Measurements from ENCODE around the gene POLRMT. TPM values are rescaled to one million over a fixed set of nuclear protein-coding genes. Genes with fewer than 3 reads are reported as not detected.

Gene POLRMT
- polyA plus RNA-seq, 4 donors = 55.8 to 68.1 (median 60.8) TPM

GRCh38 chr19:663682-664117, 30.4 kb upstream of the POLRMT start:
- no peak for DNase-seq (ENCODE audit: low read depth in 4 of 4, low spot score in 2 of 4)

GRCh38 chr19:662962-663681, 29.8 kb upstream of the POLRMT start, which contains the start of gene RNF126:
TSS of gene RNF126 (minus strand) at chr19:663214. CDS start at chr19:663121, 93 bp downstream.
- DNase-seq (ENCODE audit: low read depth in 4 of 4, low spot score in 2 of 4) = peak in 3 of 4 donors; percentile 53 to 78 (median 77)

GRCh38 chr19:662207-662961, 29.0 kb upstream of the POLRMT start:
- no peak for DNase-seq (ENCODE audit: low read depth in 4 of 4, low spot score in 2 of 4)

- no peak for DNase-seq (ENCODE audit: low read depth in 4 of 4, low spot score in 2 of 4)
These were observed 28.3 kb upstream of the POLRMT start for GRCh38 chr19:661427-662196.

DNA sequence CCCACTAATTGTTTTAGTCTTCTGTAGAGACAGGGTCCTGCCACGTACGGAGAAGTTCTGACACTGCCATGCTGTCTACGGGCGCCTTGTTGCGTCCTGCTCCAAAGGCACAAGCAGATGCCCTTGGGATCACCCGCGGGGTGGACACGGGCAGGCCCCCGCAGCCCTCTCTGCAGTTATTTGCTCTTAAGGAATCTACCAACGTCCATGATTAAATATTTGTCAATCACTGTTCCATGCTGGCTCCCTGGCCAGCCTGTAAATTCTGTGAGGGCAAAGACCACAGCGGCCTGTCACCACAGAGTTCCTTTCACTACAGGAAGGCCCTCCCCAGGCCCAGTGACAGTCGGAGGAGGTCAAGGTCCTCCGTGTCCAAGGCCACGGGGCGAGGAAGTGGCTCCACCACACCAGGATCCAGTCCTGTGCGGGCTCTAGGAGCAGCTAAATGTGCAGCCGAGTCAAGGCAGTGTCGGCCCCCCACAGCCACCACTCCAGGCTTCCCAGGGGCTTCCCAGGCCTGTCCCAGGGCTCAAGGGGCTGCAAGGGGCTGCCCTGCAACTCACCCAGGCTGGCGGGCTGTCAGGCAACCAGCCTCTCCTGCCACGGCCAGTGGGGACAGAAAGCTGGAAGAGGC, 27.6 kb upstream of the POLRMT start:
- DNase-seq (ENCODE audit: low read depth in 4 of 4, low spot score in 2 of 4) = no peak

GRCh38 chr19:658916-659839, 25.8 kb upstream of the POLRMT start:
- DNase-seq (ENCODE audit: low read depth in 4 of 4, low spot score in 2 of 4) = no peak

- DNase-seq (ENCODE audit: low read depth in 4 of 4, low spot score in 2 of 4) = no peak
These were observed 24.9 kb upstream of the POLRMT start for GRCh38 chr19:658059-658839.

DNA sequence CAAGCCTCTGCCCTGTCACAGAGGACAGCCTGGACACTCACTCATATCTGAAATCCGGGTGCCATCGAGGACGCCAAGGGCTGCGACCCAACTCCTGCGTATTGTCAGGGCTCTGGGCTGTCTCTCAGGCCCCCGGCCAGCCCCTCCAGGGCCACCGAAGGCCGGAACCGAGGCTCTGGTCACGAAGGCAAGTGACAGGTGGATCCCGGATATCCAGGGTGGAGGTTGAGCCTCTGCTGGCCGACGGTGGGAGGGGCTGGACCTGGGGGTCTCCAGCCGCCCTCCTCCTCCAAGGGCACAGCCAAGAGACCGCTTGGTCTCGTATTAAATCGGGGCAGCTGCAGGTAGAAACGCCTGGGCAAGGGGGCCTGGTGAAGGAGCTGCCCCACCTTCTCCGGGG, 24.3 kb upstream of the POLRMT start:
- no peak for DNase-seq (ENCODE audit: low read depth in 4 of 4, low spot score in 2 of 4)

DNA sequence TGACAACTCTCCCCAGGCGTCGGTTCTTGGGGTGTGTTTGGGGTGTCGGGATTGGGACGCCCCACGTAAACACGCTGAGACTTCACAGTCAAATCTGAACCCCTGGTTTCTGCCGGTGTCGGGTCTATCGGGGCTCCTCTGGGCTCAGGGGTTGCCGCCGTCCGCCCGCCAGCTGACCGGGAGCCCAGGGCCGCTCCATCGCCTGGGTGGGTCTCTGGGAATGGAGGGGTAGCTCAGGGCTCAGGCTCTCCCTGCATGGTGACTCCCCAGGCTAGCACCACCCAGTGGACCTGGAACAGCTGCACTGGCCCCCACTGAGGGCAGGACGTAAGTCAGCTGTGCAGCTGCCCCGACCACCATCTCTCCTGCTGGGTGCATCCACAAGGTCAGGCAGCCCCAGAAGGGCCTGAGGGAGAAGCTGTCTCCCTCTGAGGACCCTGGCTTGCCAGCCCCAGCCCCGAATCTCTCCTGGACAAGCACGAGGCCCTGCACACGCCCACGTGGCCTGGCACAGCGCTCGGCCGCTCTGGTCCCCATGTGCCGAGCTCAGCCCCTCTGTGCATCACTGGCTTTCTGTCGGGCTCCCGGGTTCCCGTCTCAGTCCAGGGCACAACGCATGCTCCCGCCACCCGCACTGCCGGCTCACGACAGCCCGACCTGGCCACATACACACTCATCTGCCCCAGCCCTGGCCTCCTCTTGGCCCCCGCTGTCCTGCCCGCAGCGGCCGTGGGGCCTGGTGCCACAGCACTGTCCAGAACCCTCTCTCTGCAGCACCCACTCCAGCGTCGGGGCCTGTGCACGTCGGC, 23.6 kb upstream of the POLRMT start:
- DNase-seq (ENCODE audit: low read depth in 4 of 4, low spot score in 2 of 4) = no peak

- no peak for DNase-seq (ENCODE audit: low read depth in 4 of 4, low spot score in 2 of 4)
These were observed 22.4 kb upstream of the POLRMT start for GRCh38 chr19:655691-656090.

- DNase-seq (ENCODE audit: low read depth in 4 of 4, low spot score in 2 of 4) = no peak
These were observed 20.1 kb upstream of the POLRMT start for GRCh38 chr19:653425-653824.

GRCh38 chr19:652467-653389, 19.4 kb upstream of the POLRMT start:
- no peak for DNase-seq (ENCODE audit: low read depth in 4 of 4, low spot score in 2 of 4)

DNA sequence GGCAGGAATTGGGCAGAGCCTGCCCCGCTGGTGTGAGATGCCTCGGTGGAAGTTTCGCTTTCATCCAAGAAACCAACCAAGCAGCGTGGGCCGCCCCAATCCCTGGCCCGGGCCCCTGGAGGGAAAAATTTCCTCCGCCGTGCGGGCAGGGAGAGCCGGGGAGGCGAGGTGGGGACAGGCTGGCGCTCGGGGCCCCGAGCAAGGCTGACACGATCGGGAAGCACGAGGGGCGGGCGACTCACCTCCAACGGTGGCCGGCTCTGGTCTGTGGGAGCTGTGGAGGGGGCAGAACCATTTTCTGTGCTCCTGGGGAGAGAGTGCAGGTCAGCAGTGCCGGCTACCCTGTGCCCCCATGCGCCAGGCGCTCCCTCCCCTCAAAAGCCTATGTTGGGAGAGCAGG, 18.7 kb upstream of the POLRMT start:
- DNase-seq (ENCODE audit: low read depth in 4 of 4, low spot score in 2 of 4) = no peak

DNA sequence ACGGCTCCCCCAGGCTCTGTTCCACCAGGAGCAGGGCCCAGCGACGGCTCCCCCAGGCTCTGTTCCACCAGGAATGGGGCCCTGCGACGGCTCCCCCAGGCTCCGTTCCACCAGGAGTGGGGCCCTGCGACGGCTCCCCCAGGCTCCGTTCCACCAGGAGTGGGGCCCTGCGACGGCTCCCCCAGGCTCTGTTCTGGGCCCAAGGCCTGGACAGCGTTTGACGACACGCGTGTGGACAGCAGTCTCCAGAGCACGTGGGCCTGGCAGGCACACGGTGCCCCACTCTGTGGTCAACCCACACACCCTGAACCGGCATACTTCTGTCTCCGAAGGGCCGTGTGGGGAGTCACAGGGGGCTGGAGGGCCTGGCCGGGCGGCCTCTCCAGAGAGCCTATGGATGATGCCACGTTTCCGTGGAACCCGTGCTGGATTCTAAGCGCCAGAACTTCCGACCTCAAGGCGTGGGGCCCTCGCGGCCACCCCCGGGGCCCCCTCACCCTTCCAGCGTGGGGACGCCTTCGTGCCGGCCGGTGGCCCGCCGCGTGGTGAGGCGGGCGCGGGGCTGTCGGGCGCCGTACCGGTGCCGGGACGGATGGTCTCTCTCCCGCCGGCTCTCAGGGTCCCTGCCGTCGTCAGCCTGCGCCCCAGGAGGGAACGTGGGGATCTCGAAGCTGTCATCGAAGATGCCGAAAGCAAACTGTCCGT, 17.9 kb upstream of the POLRMT start:
- DNase-seq (ENCODE audit: low read depth in 4 of 4, low spot score in 2 of 4) = no peak

- DNase-seq (ENCODE audit: low read depth in 4 of 4, low spot score in 2 of 4) = no peak
These were observed 16.8 kb upstream of the POLRMT start for GRCh38 chr19:650121-650520.
